ENCODE data around the gene ATF6. TPM values are rescaled to one million over a fixed set of nuclear protein-coding genes. Genes with fewer than 3 reads are reported as not detected.

Gene ATF6, protein sequence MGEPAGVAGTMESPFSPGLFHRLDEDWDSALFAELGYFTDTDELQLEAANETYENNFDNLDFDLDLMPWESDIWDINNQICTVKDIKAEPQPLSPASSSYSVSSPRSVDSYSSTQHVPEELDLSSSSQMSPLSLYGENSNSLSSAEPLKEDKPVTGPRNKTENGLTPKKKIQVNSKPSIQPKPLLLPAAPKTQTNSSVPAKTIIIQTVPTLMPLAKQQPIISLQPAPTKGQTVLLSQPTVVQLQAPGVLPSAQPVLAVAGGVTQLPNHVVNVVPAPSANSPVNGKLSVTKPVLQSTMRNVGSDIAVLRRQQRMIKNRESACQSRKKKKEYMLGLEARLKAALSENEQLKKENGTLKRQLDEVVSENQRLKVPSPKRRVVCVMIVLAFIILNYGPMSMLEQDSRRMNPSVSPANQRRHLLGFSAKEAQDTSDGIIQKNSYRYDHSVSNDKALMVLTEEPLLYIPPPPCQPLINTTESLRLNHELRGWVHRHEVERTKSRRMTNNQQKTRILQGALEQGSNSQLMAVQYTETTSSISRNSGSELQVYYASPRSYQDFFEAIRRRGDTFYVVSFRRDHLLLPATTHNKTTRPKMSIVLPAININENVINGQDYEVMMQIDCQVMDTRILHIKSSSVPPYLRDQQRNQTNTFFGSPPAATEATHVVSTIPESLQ
- 31.3 TPM for total RNA-seq
- long read RNA-seq, full-length matches to known transcripts = 36 of 54 reads
- long read RNA-seq, partial matches to known transcripts = 7 of 54 reads
- long read RNA-seq, other reads (novel, unspliced or antisense) = 11 of 54 reads

DNA sequence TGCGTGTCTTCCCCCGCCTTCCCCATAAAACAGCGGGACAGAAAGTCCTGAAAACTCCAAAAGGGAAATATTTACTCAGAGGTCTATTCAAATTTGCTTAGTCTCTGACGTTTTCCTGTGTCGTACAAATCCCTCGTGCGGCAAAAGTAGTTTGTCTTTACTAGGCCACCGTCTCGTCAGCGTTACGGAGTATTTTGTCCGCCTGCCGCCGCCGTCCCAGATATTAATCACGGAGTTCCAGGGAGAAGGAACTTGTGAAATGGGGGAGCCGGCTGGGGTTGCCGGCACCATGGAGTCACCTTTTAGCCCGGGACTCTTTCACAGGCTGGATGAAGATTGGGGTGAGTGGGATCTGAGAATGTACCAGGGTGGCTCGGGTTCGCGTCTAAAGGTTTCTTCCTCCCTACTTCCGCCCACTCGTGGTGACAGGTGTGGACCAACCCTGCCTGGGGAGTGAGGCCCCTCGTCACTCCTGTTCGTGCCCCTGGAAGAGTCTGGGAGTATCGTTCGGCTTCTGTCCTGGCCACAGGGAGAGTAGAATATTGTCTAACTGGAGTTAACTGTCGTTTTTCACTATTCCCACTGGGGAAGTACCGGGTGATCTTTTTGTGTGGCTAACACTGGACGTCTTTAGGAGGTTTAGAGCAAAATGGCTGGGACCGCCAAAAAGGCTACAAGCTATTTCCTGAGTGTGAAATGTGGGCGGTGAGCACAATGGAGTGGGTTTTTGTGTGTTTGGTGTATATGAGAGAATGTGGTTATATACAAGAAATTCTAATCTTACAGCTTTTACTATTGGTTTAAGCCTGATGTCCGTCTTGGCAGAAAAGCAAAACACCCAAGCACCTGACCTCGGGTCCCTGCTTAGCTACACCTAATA is at the start of gene ATF6:
TSS of gene ATF6 (plus strand) at position 219 of the 880 bp plus-strand sequence. CDS start at position 260, 41 bp downstream.
- peak; percentile 93 to 96 for ATAC-seq
- H3K36me3 ChIP-seq = no peaks in the 10 kb centered on the region
- peaks cover 38% of the 10 kb centered on the region for H3K4me1 ChIP-seq
- H3K9me3 ChIP-seq = no peaks in the 10 kb centered on the region
- peak within 1 kb of the TSS; percentile 71 for H3K4me3 ChIP-seq
- intact Hi-C loops (cut with DNase I) = no loop called here
- peak; percentile 91 for DNase-seq
- H3K27me3 ChIP-seq (ENCODE audit: low read depth) = no peaks in the 10 kb centered on the region
- TF ChIP-seq, protein P1, sequence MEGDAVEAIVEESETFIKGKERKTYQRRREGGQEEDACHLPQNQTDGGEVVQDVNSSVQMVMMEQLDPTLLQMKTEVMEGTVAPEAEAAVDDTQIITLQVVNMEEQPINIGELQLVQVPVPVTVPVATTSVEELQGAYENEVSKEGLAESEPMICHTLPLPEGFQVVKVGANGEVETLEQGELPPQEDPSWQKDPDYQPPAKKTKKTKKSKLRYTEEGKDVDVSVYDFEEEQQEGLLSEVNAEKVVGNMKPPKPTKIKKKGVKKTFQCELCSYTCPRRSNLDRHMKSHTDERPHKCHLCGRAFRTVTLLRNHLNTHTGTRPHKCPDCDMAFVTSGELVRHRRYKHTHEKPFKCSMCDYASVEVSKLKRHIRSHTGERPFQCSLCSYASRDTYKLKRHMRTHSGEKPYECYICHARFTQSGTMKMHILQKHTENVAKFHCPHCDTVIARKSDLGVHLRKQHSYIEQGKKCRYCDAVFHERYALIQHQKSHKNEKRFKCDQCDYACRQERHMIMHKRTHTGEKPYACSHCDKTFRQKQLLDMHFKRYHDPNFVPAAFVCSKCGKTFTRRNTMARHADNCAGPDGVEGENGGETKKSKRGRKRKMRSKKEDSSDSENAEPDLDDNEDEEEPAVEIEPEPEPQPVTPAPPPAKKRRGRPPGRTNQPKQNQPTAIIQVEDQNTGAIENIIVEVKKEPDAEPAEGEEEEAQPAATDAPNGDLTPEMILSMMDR (IDR thresholded peaks at IDR 0.05) = no peak
- H3K27ac ChIP-seq = peak within 1 kb of the TSS; percentile 85

DNA sequence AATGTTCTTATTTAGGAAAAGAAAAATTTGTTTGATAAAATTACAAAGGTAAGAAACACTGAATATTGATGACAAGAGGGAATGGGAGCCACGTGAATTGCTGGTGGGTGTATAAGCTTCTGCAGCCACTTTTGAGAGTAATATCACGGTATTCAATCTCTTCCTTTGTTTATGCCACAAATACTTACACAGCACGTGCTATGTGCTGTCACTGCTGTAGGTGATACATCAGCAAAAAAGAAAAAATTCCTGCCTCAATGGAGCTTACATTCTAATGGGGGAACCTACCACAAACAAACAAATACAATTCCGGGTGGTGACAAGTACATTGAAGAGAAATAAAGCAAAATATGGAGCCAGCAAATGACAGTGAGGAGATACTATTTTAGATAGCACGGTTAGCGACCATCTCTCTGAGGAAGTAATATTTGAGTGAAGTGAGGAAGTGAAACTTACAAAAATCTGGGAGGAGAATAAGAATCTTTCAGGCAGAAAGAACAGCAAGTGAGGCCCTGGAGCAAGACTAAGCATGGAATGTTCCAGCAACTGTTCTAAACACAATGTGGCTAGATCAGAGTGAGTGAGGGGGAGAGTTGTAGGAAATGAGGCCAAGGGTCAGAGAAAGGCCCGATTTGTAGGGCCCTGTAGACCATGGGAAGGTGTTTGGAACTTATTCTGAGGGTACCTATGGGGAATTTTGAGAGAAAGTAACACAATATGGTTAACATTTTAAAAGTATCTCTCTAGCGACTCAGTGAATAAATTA is 47.4 kb upstream of the ATF6 start:
- no peaks in the 10 kb centered on the region for H3K9me3 ChIP-seq
- DNase-seq (no peak), ATAC-seq (no peak)
- H3K27me3 ChIP-seq (ENCODE audit: low read depth) = peaks cover 7% of the 10 kb centered on the region
- H3K4me1 ChIP-seq = peaks cover 4% of the 10 kb centered on the region
- H3K27ac ChIP-seq = no peak overlapping the region
- no peak overlapping the region for H3K4me3 ChIP-seq
- intact Hi-C loops (cut with DNase I) = no loop called here
- no peaks in the 10 kb centered on the region for H3K36me3 ChIP-seq
- TF ChIP-seq, protein P1 (IDR thresholded peaks at IDR 0.05) = no peak

DNA sequence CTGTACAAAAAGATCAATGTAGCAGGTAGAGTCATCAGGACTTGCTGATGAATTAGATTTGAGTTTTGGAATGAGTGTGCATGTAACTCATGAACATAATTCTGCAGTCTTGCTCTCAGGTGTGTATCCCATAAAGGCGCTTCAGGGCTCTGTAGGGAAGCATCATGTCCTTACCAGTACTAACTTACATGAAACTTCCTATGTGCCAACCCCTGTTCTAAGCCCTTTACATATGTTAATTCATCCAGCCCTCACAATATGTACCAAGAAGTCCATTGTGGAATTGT is 46.9 kb upstream of the ATF6 start:
- peaks cover 4% of the 10 kb centered on the region for H3K4me1 ChIP-seq
- TF ChIP-seq, protein P1 (IDR thresholded peaks at IDR 0.05) = no peak
- no peaks in the 10 kb centered on the region for H3K9me3 ChIP-seq
- no peak for ATAC-seq
- intact Hi-C loops (cut with DNase I) = no loop called here
- no peak overlapping the region for H3K4me3 ChIP-seq
- no peak for DNase-seq
- H3K27me3 ChIP-seq (ENCODE audit: low read depth) = peaks cover 7% of the 10 kb centered on the region
- no peak overlapping the region for H3K27ac ChIP-seq
- no peaks in the 10 kb centered on the region for H3K36me3 ChIP-seq

DNA sequence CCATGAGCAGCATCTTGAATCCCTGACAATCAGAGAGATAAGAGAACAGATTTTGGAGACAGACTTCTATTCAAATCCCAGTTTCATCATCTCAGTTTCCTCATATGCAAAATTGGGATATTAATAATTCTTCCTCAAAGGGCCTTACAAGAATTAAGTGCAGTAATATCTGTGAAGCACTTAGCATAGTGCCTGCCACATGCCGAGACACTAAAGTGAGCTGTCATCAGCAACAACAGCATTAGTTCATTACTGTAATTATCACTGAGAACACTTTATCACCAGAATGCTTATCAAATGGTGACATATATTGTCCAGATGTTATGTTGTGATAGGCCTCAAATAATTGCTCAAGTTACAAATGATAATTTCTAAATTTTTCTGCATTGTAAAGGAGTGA is 45.7 kb upstream of the ATF6 start:
- H3K4me3 ChIP-seq = no peak overlapping the region
- H3K27me3 ChIP-seq (ENCODE audit: low read depth) = peaks cover 7% of the 10 kb centered on the region
- TF ChIP-seq, protein P1 (IDR thresholded peaks at IDR 0.05) = no peak
- ATAC-seq (no peak), DNase-seq (no peak)
- intact Hi-C loops (cut with DNase I) = no loop called here
- no peak overlapping the region for H3K27ac ChIP-seq
- no peaks in the 10 kb centered on the region for H3K9me3 ChIP-seq
- H3K4me1 ChIP-seq = peaks cover 9% of the 10 kb centered on the region
- H3K36me3 ChIP-seq = no peaks in the 10 kb centered on the region
